ENCODE results near the gene C16orf89. TPM values are rescaled to one million over a fixed set of nuclear protein-coding genes. Genes with fewer than 3 reads are reported as not detected.
"Not testable (repeated sequence)": the region's sequence is repeated elsewhere in the genome, so short reads cannot be mapped to it uniquely, and the experiment has no call there.

The C16orf89 gene
- total RNA-seq, 1 experiment from 2014 or later = not detected

DNA sequence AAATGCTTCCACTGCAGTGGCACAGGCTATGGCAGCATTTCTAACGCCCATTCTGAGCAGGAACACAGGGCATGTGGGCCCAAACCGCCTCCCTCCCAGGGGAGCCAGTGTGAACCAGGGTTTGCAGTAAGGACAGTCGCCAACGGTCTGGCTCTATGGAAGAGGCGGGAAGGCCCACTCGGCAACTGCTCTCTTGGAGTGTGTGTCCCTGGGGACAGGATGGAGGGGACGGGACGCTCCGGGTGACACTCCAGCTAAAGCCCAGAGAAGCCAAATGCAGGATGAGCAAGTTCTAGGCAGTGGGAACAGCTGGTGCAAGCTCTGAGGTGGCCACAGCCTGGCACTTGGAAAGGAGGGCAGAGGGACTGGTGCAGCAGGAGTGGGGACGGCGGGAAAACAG is 28.0 kb upstream of the C16orf89 start:
- H3K27ac ChIP-seq = not testable (repeated sequence)

DNA sequence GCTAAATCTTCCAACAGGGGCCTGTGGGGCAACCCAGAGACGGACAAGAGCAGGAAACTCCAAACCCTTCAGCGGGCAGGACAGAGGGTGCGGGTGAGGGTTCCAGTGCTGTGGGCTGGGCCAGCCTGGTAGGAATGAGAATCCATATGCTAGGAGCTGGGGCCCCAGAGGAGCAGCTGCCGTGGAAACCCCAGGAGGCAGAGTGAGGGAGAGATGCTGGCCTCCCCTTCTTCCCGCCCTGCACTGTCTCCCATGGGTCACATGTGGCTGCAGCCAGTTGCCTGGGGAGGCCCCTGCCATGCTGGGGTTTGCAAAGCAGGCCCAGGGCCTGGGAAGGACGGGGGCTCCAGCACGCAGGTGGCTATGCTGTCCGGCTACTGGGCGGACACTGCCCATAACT is 27.3 kb upstream of the C16orf89 start:
- DNase-seq; H3K27me3 ChIP-seq (ENCODE audit: insufficient read depth, low read depth); H3K36me3 ChIP-seq (ENCODE audit: low read depth); H4K20me1 ChIP-seq (ENCODE audit: insufficient read depth); H3K79me2 ChIP-seq (ENCODE audit: low read depth); H3K4me1 ChIP-seq (replicated peaks; ENCODE audit: insufficient read depth); POLR2A ChIA-PET (ENCODE audit: unreplicated experiment); H3F3A ChIP-seq (ENCODE audit: insufficient read depth, low read depth); CTCF ChIA-PET; H3K4me3 ChIP-seq; H2AFZ ChIP-seq; H3K9me2 ChIP-seq (ENCODE audit: insufficient read depth); H3K27ac ChIP-seq; H3K4me2 ChIP-seq; BruUV-seq (replicated peaks); H3K9me3 ChIP-seq (ENCODE audit: insufficient read depth, low read depth): not testable (repeated sequence)
- intact Hi-C loops (cut with micrococcal nuclease; ENCODE audit: unreplicated experiment) = loop anchor here (10.0 kb wide), 2 partner anchors 408 to 588 kb away; no protein-coding TSS in a partner anchor

More for the DNA sequence above, 28.0 kb upstream of the C16orf89 start:
- H3K4me3 ChIP-seq; POLR2A ChIA-PET (ENCODE audit: unreplicated experiment); H3K4me1 ChIP-seq (replicated peaks; ENCODE audit: insufficient read depth); H3K9me2 ChIP-seq (ENCODE audit: insufficient read depth); H3K79me2 ChIP-seq (ENCODE audit: low read depth); H3K27me3 ChIP-seq (ENCODE audit: insufficient read depth, low read depth); BruUV-seq (replicated peaks); H3K9me3 ChIP-seq (ENCODE audit: insufficient read depth, low read depth); DNase-seq; H3F3A ChIP-seq (ENCODE audit: insufficient read depth, low read depth); H2AFZ ChIP-seq; CTCF ChIA-PET; H3K36me3 ChIP-seq (ENCODE audit: low read depth); H3K4me2 ChIP-seq; H4K20me1 ChIP-seq (ENCODE audit: insufficient read depth): not testable (repeated sequence)
- intact Hi-C loops (cut with micrococcal nuclease; ENCODE audit: unreplicated experiment) = loop anchor here (10.0 kb wide), 2 partner anchors 409 to 589 kb away; no protein-coding TSS in a partner anchor

DNA sequence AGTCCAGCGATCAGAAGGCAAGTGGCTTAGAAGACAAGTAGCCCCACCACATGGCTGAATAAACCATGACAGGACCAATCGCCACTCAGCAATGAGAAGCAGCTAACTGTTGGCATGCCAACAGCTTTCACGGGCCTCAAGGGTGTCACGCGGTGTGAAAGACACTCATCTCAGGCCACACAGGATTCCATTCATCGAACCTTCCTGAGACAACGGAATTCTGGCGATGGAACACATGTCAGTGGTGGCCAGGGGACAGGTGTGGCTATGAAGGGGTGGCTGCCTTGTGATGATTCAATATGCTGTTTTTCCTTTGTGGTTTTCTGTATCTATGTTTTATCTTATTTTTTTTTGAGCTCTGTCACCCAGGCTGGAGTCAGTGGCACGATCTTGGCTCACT is 24.8 kb upstream of the C16orf89 start:
- H3K9me2 ChIP-seq (ENCODE audit: insufficient read depth); H3K4me1 ChIP-seq (replicated peaks; ENCODE audit: insufficient read depth); CTCF ChIA-PET; H4K20me1 ChIP-seq (ENCODE audit: insufficient read depth); H3K27me3 ChIP-seq (ENCODE audit: insufficient read depth, low read depth); DNase-seq; H3K27ac ChIP-seq; H3K4me3 ChIP-seq; H3K36me3 ChIP-seq (ENCODE audit: low read depth); H3F3A ChIP-seq (ENCODE audit: insufficient read depth, low read depth); H3K9me3 ChIP-seq (ENCODE audit: insufficient read depth, low read depth); BruUV-seq (replicated peaks); H3K79me2 ChIP-seq (ENCODE audit: low read depth); H2AFZ ChIP-seq; POLR2A ChIA-PET (ENCODE audit: unreplicated experiment); H3K4me2 ChIP-seq: not testable (repeated sequence)
- intact Hi-C loops (cut with micrococcal nuclease; ENCODE audit: unreplicated experiment) = loop anchor here (10.0 kb wide), 2 partner anchors 406 to 586 kb away; no protein-coding TSS in a partner anchor

DNA sequence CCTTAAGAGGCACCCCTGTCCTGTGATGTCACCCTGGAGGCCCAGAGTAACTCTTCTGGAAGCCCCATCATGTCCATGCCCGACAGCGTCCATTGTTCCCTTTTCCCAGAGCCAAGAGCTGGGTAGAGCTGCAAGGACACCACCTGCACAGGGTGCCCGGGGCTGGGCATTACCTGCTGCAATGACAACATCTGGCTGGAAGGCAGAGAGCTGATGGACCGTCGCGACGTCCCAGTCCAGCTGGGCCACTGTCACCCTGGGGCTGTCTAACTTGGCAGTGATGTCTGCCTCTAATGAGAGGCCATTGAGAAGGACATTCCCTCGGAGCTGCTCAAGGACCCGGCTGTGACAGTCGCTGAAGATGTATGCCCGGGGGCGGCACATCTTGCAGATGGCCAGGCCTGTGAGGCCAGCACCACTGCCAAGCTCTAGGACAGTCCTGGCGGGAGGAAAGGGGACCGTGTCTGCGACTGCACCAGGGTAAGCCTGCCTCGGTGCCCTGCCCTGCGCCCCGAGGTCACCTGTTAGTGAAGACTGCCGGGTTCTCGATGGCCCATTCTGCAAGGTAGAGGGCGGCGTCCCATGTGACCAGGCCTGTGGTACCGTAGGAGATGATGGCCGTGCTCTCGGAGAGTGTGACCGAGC is 24.3 kb upstream of the C16orf89 start:
- H3F3A ChIP-seq (ENCODE audit: insufficient read depth, low read depth); DNase-seq; H3K79me2 ChIP-seq (ENCODE audit: low read depth); BruUV-seq (replicated peaks); H4K20me1 ChIP-seq (ENCODE audit: insufficient read depth); CTCF ChIA-PET; H3K9me2 ChIP-seq (ENCODE audit: insufficient read depth); POLR2A ChIA-PET (ENCODE audit: unreplicated experiment); H3K4me1 ChIP-seq (replicated peaks; ENCODE audit: insufficient read depth); H3K4me2 ChIP-seq; H3K36me3 ChIP-seq (ENCODE audit: low read depth); H3K27ac ChIP-seq; H3K4me3 ChIP-seq; H2AFZ ChIP-seq; H3K9me3 ChIP-seq (ENCODE audit: insufficient read depth, low read depth); H3K27me3 ChIP-seq (ENCODE audit: insufficient read depth, low read depth): not testable (repeated sequence)
- intact Hi-C loops (cut with micrococcal nuclease; ENCODE audit: unreplicated experiment) = loop anchor here (10.0 kb wide), 2 partner anchors 405 to 585 kb away; no protein-coding TSS in a partner anchor

DNA sequence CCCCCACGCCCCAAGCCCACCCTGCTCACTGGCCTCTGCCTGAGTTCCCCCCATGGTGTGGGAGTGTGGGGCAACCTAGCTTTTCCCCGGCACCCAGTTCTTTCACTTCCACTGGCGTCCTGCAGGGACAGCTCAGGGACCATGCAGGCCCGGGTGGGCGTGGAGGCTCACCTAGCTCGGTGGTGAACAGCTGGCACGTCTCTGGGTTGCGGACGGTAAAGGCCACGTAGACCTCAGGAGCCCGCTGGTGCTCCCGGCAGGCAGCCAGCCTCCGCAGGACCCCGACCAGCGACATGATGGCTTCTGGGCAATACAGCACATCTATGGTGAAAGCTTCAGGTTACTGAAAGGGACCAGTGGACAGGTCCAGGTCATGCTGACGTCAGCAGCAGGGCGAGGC is 23.2 kb upstream of the C16orf89 start:
- intact Hi-C loops (cut with micrococcal nuclease; ENCODE audit: unreplicated experiment); H3K36me3 ChIP-seq (ENCODE audit: low read depth); H2AFZ ChIP-seq; H3K27me3 ChIP-seq (ENCODE audit: insufficient read depth, low read depth); H3K4me1 ChIP-seq (replicated peaks; ENCODE audit: insufficient read depth); H3K79me2 ChIP-seq (ENCODE audit: low read depth); BruUV-seq (replicated peaks); H3K9me3 ChIP-seq (ENCODE audit: insufficient read depth, low read depth); H3K4me2 ChIP-seq; H3F3A ChIP-seq (ENCODE audit: insufficient read depth, low read depth); H4K20me1 ChIP-seq (ENCODE audit: insufficient read depth); H3K4me3 ChIP-seq; H3K9me2 ChIP-seq (ENCODE audit: insufficient read depth); CTCF ChIA-PET; H3K27ac ChIP-seq; DNase-seq: not testable (repeated sequence)
- POLR2A ChIA-PET (ENCODE audit: unreplicated experiment) = interaction anchor here (0.6 to 0.7 kb wide), 2 partner anchors 212 to 626 kb away, joined by 3 to 4 read pairs; no protein-coding TSS in a partner anchor

DNA sequence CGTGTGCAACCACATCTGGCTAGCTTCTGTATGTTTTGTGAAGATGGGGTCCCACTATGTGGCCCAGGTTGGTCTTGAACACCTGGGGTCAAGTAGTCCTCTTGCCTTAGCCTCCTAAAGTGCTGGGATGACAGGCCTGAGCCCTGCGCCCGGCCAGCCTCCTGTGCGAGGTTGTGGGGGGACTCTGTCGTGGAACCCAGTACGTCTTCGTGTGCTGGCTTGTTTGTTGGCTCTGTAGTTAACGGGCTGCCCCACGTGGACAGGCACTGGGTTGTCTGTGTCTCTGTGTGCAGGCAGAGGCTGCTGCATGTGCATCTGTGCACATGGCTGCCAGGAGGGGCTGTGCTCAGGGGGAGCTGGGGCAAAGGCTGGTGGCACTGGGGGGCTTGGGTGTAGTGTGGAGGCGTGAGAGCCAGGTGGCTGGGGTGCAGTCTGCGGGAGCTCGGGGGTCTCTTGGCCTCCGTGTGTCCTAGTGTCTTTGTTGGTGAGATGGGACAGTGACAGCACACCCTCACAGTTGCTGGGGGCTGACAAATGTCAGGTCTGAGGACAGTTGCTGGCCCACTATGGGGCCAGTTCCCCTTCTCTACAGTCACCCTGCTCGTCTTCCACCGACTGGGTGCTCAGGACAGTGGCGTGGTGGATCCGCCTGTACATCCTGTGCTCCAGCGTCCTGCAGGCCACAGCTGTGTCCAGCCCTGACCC is 22.5 kb upstream of the C16orf89 start:
- H3K9me2 ChIP-seq (ENCODE audit: insufficient read depth); H3K36me3 ChIP-seq (ENCODE audit: low read depth); H2AFZ ChIP-seq; DNase-seq; BruUV-seq (replicated peaks); H3K4me3 ChIP-seq; H3K27me3 ChIP-seq (ENCODE audit: insufficient read depth, low read depth); CTCF ChIA-PET; intact Hi-C loops (cut with micrococcal nuclease; ENCODE audit: unreplicated experiment); H3K27ac ChIP-seq; H3K79me2 ChIP-seq (ENCODE audit: low read depth); H4K20me1 ChIP-seq (ENCODE audit: insufficient read depth); H3K4me1 ChIP-seq (replicated peaks; ENCODE audit: insufficient read depth); H3K4me2 ChIP-seq; H3K9me3 ChIP-seq (ENCODE audit: insufficient read depth, low read depth); H3F3A ChIP-seq (ENCODE audit: insufficient read depth, low read depth): not testable (repeated sequence)
- POLR2A ChIA-PET (ENCODE audit: unreplicated experiment) = interaction anchor here (0.7 kb wide), 1 partner anchor 625 kb away, joined by 3 read pairs; no protein-coding TSS in a partner anchor

DNA sequence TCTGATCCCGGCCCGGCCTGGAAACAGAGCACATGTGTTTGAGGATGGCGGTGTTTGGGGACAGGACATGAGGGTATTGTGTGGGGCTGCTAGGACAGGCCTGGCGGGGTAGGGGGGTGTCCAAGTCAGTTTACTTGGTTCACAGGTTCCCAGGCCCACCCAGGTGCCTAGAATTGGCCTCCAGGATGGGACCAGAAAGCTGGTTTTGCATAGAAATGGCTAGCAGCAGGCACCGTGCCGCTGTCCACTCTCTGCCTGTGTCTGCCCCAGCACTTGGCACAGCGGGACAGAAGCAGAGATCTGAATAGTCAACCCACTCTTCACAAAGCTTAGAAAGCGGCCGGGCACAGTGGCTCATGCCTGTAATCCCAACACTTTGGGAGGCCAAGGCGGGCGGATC is 20.0 kb upstream of the C16orf89 start:
- intact Hi-C loops (cut with micrococcal nuclease; ENCODE audit: unreplicated experiment); POLR2A ChIA-PET (ENCODE audit: unreplicated experiment): not testable (repeated sequence)
- CTCF ChIA-PET = interaction anchor here (0.7 kb wide), 1 partner anchor 123 kb away, joined by 15 read pairs; no protein-coding TSS in a partner anchor

More for the DNA sequence above, 20.0 kb upstream of the C16orf89 start:
- H3K9me3 ChIP-seq (ENCODE audit: insufficient read depth, low read depth); H3K79me2 ChIP-seq (ENCODE audit: low read depth); BruUV-seq (replicated peaks); H2AFZ ChIP-seq; H3K36me3 ChIP-seq (ENCODE audit: low read depth); H3K27me3 ChIP-seq (ENCODE audit: insufficient read depth, low read depth); H3K4me3 ChIP-seq; H3K9me2 ChIP-seq (ENCODE audit: insufficient read depth); DNase-seq; H3K27ac ChIP-seq; H3K4me1 ChIP-seq (replicated peaks; ENCODE audit: insufficient read depth); H4K20me1 ChIP-seq (ENCODE audit: insufficient read depth); H3F3A ChIP-seq (ENCODE audit: insufficient read depth, low read depth); H3K4me2 ChIP-seq: not testable (repeated sequence)

Measured in PC-9 (cell line).